Measurements from ENCODE around the gene SMPDL3B. TPM values are rescaled to one million over a fixed set of nuclear protein-coding genes. Genes with fewer than 3 reads are reported as not detected.

Gene SMPDL3B
- total and polyA plus RNA-seq, 2 experiments from 2014 or later, result 6.8 to 8.9 TPM

GRCh38 chr1:27967106-27967883 lies 32.5 kb downstream of the SMPDL3B start:
- Histone ChIP-seq H3K4me1 (ENCODE audit: low read depth) (no peaks in the 10 kb centered on the region), H3K4me3 (no peak overlapping the region), H3K9me3 (ENCODE audit: low read depth) (no peaks in the 10 kb centered on the region), H3K27ac (no peak overlapping the region), H3K36me3 (peaks cover 2% of the 10 kb centered on the region), H3K27me3 (no peaks in the 10 kb centered on the region)
- no peak for TF ChIP-seq CTCF (IDR thresholded peaks at IDR 0.05; ENCODE audit: low read depth, low read length)
- no peak for DNase-seq (ENCODE audit: low read depth in 1 of 2, low spot score in 1 of 2)

- Histone ChIP-seq H3K27ac (no peak overlapping the region), H3K4me3 (no peak overlapping the region), H3K27me3 (no peaks in the 10 kb centered on the region), H3K4me1 (ENCODE audit: low read depth) (no peaks in the 10 kb centered on the region), H3K9me3 (ENCODE audit: low read depth) (no peaks in the 10 kb centered on the region), H3K36me3 (peaks cover 3% of the 10 kb centered on the region)
- no peak for TF ChIP-seq CTCF (IDR thresholded peaks at IDR 0.05; ENCODE audit: low read depth, low read length)
- DNase-seq (ENCODE audit: low read depth in 1 of 2, low spot score in 1 of 2), result no peak
Measured at GRCh38 chr1:27967884-27968466, 33.2 kb downstream of the SMPDL3B start.

GRCh38 chr1:27968692-27969091 lies 33.9 kb downstream of the SMPDL3B start:
- Histone ChIP-seq H3K4me1 (ENCODE audit: low read depth) (no peaks in the 10 kb centered on the region), H3K9me3 (ENCODE audit: low read depth) (no peaks in the 10 kb centered on the region), H3K36me3 (peaks cover 6% of the 10 kb centered on the region), H3K4me3 (no peak overlapping the region), H3K27me3 (no peaks in the 10 kb centered on the region), H3K27ac (no peak overlapping the region)
- DNase-seq (ENCODE audit: low read depth in 1 of 2, low spot score in 1 of 2), result peak in 1 of 2 donors; percentile 72
- no peak for TF ChIP-seq CTCF (IDR thresholded peaks at IDR 0.05; ENCODE audit: low read depth, low read length)

- Histone ChIP-seq H3K27ac (no peak overlapping the region), H3K9me3 (ENCODE audit: low read depth) (no peaks in the 10 kb centered on the region), H3K36me3 (peaks cover 12% of the 10 kb centered on the region), H3K4me3 (no peak overlapping the region), H3K4me1 (ENCODE audit: low read depth) (no peaks in the 10 kb centered on the region), H3K27me3 (no peaks in the 10 kb centered on the region)
- peak in 1 of 2 donors; percentile 78 for DNase-seq (ENCODE audit: low read depth in 1 of 2, low spot score in 1 of 2)
- no peak for TF ChIP-seq CTCF (IDR thresholded peaks at IDR 0.05; ENCODE audit: low read depth, low read length)
Measured at GRCh38 chr1:27970401-27970800, 35.6 kb downstream of the SMPDL3B start.

GRCh38 chr1:27971674-27972073 lies 36.9 kb downstream of the SMPDL3B start:
- Histone ChIP-seq H3K4me3 (no peak overlapping the region), H3K36me3 (peaks cover 12% of the 10 kb centered on the region), H3K27me3 (no peaks in the 10 kb centered on the region), H3K4me1 (ENCODE audit: low read depth) (no peaks in the 10 kb centered on the region), H3K9me3 (ENCODE audit: low read depth) (no peaks in the 10 kb centered on the region), H3K27ac (no peak overlapping the region)
- peak; percentile 28 to 67 for DNase-seq (ENCODE audit: low read depth in 1 of 2, low spot score in 1 of 2)
- no peak for TF ChIP-seq CTCF (IDR thresholded peaks at IDR 0.05; ENCODE audit: low read depth, low read length)
